HepG2 (cell line): ENCODE results near the gene C5AR1. TPM values are rescaled to one million over a fixed set of nuclear protein-coding genes. Genes with fewer than 3 reads are reported as not detected.

Experiments used
- BCLAF1 ChIP-seq: fragments of 450-650 bp; IDR thresholded peaks from 2 replicates; pipeline ENCODE4 v1.6.1; 2017; ENCODE audit warnings: mild to moderate bottlenecking
- BHLHE40 ChIP-seq: IDR thresholded peaks from 2 replicates; pipeline ENCODE4 v1.6.1; 2011; ENCODE audit warnings: low read length, improper control_type of control experiment
- CBX5 ChIP-seq: sonication (generic); formaldehyde crosslinking; IDR thresholded peaks from 2 replicates; pipeline ENCODE4 v1.4.0; 2020; ENCODE audit warnings: missing genetic modification reagents, borderline replicate concordance
- EHMT2 ChIP-seq: fragments of 200-600 bp; sonication (generic); IDR thresholded peaks from 2 replicates; pipeline ENCODE4 v1.7.0; 2017; ENCODE audit warnings: antibody characterized with exemption, low read depth, low read length, borderline replicate concordance
- ELF4 ChIP-seq: sonication (generic); formaldehyde crosslinking; IDR thresholded peaks from 2 replicates; pipeline ENCODE4 v1.5.0; 2020; ENCODE audit warnings: missing genetic modification reagents, mild to moderate bottlenecking, moderate library complexity, borderline replicate concordance
- GTF3A ChIP-seq: sonication (generic); formaldehyde crosslinking; conservative IDR thresholded peaks from 2 replicates; pipeline ENCODE4 v1.4.0; 2020; ENCODE audit warnings: mild to moderate bottlenecking, missing genetic modification reagents
- HNRNPH1 ChIP-seq: fragments of 200-400 bp; formaldehyde crosslinking; optimal IDR thresholded peaks from 2 replicates; pipeline ENCODE3; 2017; ENCODE audit warnings: mild to moderate bottlenecking, low read depth, low read length
- JUNB ChIP-seq: sonication (generic); formaldehyde crosslinking; IDR thresholded peaks from 2 replicates; pipeline ENCODE4 v1.8.0; 2022; ENCODE audit warnings: missing genetic modification reagents, mild to moderate bottlenecking, borderline replicate concordance
- KAT2B ChIP-seq: fragments of 150-350 bp; IDR thresholded peaks from 2 replicates; pipeline ENCODE4 v1.6.1; 2014; ENCODE audit warnings: low read depth, low read length, borderline replicate concordance
- KDM5B ChIP-seq: sonication (generic); formaldehyde crosslinking; IDR thresholded peaks from 2 replicates; pipeline ENCODE4 v1.4.0; 2020; ENCODE audit warnings: missing genetic modification reagents, mild to moderate bottlenecking, borderline replicate concordance
- MLXIP ChIP-seq: sonication (generic); formaldehyde crosslinking; IDR thresholded peaks from 2 replicates; pipeline ENCODE4 v1.9.0; 2021; ENCODE audit warnings: missing genetic modification reagents, borderline replicate concordance
- RXRB ChIP-seq: IDR thresholded peaks from 2 replicates; pipeline ENCODE4 v1.6.1; 2016; ENCODE audit warnings: borderline replicate concordance, missing genetic modification reagents, missing compliant biosample characterization
- SKI ChIP-seq: fragments of 450-650 bp; IDR thresholded peaks from one replicate; pipeline ENCODE4 v1.6.1; 2018; ENCODE audit warnings: mild to moderate bottlenecking; ENCODE audit not compliant: partially characterized antibody
- ZNF253 ChIP-seq: sonication (generic); formaldehyde crosslinking; IDR thresholded peaks from 2 replicates; pipeline ENCODE4 v1.8.0; 2022; ENCODE audit warnings: mild to moderate bottlenecking, missing genetic modification reagents, borderline replicate concordance
- ZNF280B ChIP-seq: sonication (generic); formaldehyde crosslinking; IDR thresholded peaks from 2 replicates; pipeline ENCODE4 v1.5.0; 2020; ENCODE audit warnings: missing genetic modification reagents, mild to moderate bottlenecking, borderline replicate concordance
- ZNF333 ChIP-seq: sonication (generic); formaldehyde crosslinking; IDR thresholded peaks from 2 replicates; pipeline ENCODE4 v1.4.0; 2020; ENCODE audit warnings: mild to moderate bottlenecking, missing genetic modification reagents, borderline replicate concordance
- ZNF367 ChIP-seq: sonication (generic); formaldehyde crosslinking; IDR thresholded peaks from 2 replicates; pipeline ENCODE4 v1.4.0; 2020; ENCODE audit warnings: missing genetic modification reagents, borderline replicate concordance
- ZNF558 ChIP-seq: sonication (generic); formaldehyde crosslinking; IDR thresholded peaks from 2 replicates; pipeline ENCODE4 v1.9.0; 2022; ENCODE audit warnings: mild to moderate bottlenecking, missing genetic modification reagents, borderline replicate concordance
- ZNF569 ChIP-seq: sonication (generic); formaldehyde crosslinking; IDR thresholded peaks from 2 replicates; pipeline ENCODE4 v1.5.0; 2020; ENCODE audit warnings: mild to moderate bottlenecking, missing genetic modification reagents, moderate library complexity, borderline replicate concordance
- ZNF761 ChIP-seq: sonication (generic); formaldehyde crosslinking; conservative IDR thresholded peaks from 2 replicates; pipeline ENCODE4 v1.4.0; 2020; ENCODE audit warnings: mild to moderate bottlenecking, missing genetic modification reagents
- ZNF816 ChIP-seq: sonication (generic); formaldehyde crosslinking; IDR thresholded peaks from 2 replicates; pipeline ENCODE4 v1.8.0; 2022; ENCODE audit warnings: missing genetic modification reagents, mild to moderate bottlenecking, borderline replicate concordance
- ZSCAN20 ChIP-seq: sonication (generic); formaldehyde crosslinking; IDR thresholded peaks from 2 replicates; pipeline ENCODE4 v1.4.0; 2020; ENCODE audit warnings: missing genetic modification reagents, mild to moderate bottlenecking, borderline replicate concordance
- polyA plus RNA-seq, 8 experiments: library from polyadenylated mRNA; depleted of rRNA in 3 of 8; stranded (reverse) in 7 of 8; unstranded in 1 of 8; fragments of >200 nt; fragmentation: Illumina TruSeq in 4 of 8; extraction: Trizol in 4 of 8; gene quantifications; 2 replicates each; pipeline versions ENCODE4 v1.2.1 to v1.2.3, GENCODE V29; 2011 to 2016; ENCODE audit warnings: low read depth in 4 of 8, missing spikeins in 1 of 8, mixed read lengths in 1 of 8; ENCODE audit not compliant: insufficient read depth in 1 of 8
- total RNA-seq, 5 experiments: library from RNA; depleted of rRNA; stranded (reverse); fragments of >200 nt; fragmentation: Illumina TruSeq; extraction: Trizol; gene quantifications; 2 replicates each; pipeline ENCODE4 v1.2.3, GENCODE V29; 2016; ENCODE audit warnings: low read depth in 1 of 5

Gene C5AR1
- total and polyA plus RNA-seq, 2 of the 13 experiments (the other 11 are each of a cell fraction or from before 2014, with no cell fraction given), result 0.07 to 1.6 TPM

- TF ChIP-seq JUNB (no peak), MLXIP (no peak), CBX5 (CRISPR knock-in tag) (no peak), BHLHE40 (no peak), ZNF280B (no peak; the same call in 1 of the 2 replicates), ZNF367 (no peak), ZNF253 (CRISPR knock-in tag) (no peak), ELF4 (peak; percentile 91), ZNF333 (CRISPR knock-in tag) (no peak; the same call in 1 of the 2 replicates), ZNF816 (CRISPR knock-in tag) (no peak; the same call in 1 of the 2 replicates), GTF3A (no peak), KDM5B (CRISPR knock-in tag) (peak; percentile 58), ZSCAN20 (CRISPR knock-in tag) (no peak), KAT2B (no peak), SKI (peak; percentile 53), HNRNPH1 (no peak), RXRB (CRISPR knock-in tag) (no peak), EHMT2 (no peak), ZNF569 (no peak), ZNF558 (CRISPR knock-in tag) (no peak), ZNF761 (no peak), BCLAF1 (no peak)
These were observed 36.2 kb upstream of the C5AR1 start (continued) for GRCh38 chr19:47273313-47274070.
